IMR-90 (cell line): ENCODE results near the gene CUTA. TPM values are rescaled to one million over a fixed set of nuclear protein-coding genes. Genes with fewer than 3 reads are reported as not detected.

ENCODE experiments used
- ATAC-seq: fragments of 200-7000 bp; cut with Tn5 transposase; 2 replicates; pipeline ENCODE4 v1.9.1; 2020; ENCODE audit warnings: low read depth, mild to moderate bottlenecking, moderate library complexity
- BruUV-seq: library from RNA; stranded (reverse); fragments of 400-500 nt; replicated peaks from 2 replicates; lab custom pipeline; 2021; lab: Mats Ljungman, UMichigan
- CTCF ChIA-PET: fragments of 300-600 bp; formaldehyde crosslinking; extraction: SDS; loops from one replicate; lab custom pipeline; 2021; ENCODE audit warnings: antibody characterized with exemption; lab: Yijun Ruan, JAX
- POLR2A ChIA-PET: fragments of 300-600 bp; sonication (Branson Sonifier 250); formaldehyde crosslinking; loops from one replicate; lab custom pipeline; 2022; ENCODE audit warnings: antibody characterized with exemption; ENCODE audit not compliant: unreplicated experiment; lab: Charles Lee
- DNase-seq: peaks from one replicate; pipeline ENCODE4 v3.0.0; 2013
- H2AFZ ChIP-seq: replicated peaks from 2 replicates; pipeline ENCODE3; 2013; ENCODE audit warnings: low read length, mild to moderate bottlenecking; ENCODE audit not compliant: poor library complexity
- H2AK5ac ChIP-seq: 2 replicates; pipeline ENCODE4 v1.6.1; 2013; ENCODE audit warnings: low read depth, low read length, inconsistent platforms
- H2AK9ac ChIP-seq: replicated peaks from 2 replicates; pipeline ENCODE3; 2013; ENCODE audit warnings: mild to moderate bottlenecking, low read depth, low read length, moderate library complexity; ENCODE audit not compliant: poor library complexity
- H2BK120ac ChIP-seq: 2 replicates; pipeline ENCODE4 v1.6.1; 2013; ENCODE audit warnings: low read depth, low read length, inconsistent platforms
- H2BK15ac ChIP-seq: 3 replicates; pipeline ENCODE4 v1.6.1; 2013; ENCODE audit warnings: low read depth, low read length, inconsistent platforms
- H2BK20ac ChIP-seq: 2 replicates; pipeline ENCODE4 v1.6.1; 2013; ENCODE audit warnings: low read depth, mild to moderate bottlenecking, inconsistent platforms, low read length, moderate library complexity
- H2BK5ac ChIP-seq: 2 replicates; pipeline ENCODE4 v1.6.1; 2013; ENCODE audit warnings: mild to moderate bottlenecking, low read depth, low read length, inconsistent platforms; ENCODE audit not compliant: poor library complexity, severe bottlenecking
- H3K14ac ChIP-seq: replicated peaks from 2 replicates; pipeline ENCODE4 v1.6.1; 2013; ENCODE audit warnings: low read depth, low read length, inconsistent platforms
- H3K18ac ChIP-seq: 2 replicates; pipeline ENCODE4 v1.6.1; 2013; ENCODE audit warnings: low read depth, low read length, control low read depth
- H3K23ac ChIP-seq: 2 replicates; pipeline ENCODE4 v1.6.1; 2013; ENCODE audit warnings: low read depth, low read length, inconsistent platforms
- H3K27ac ChIP-seq: 2 replicates; pipeline ENCODE4 v1.5.1; 2013; ENCODE audit warnings: mild to moderate bottlenecking, control low read depth, low read length; ENCODE audit not compliant: insufficient read depth
- H3K27me3 ChIP-seq: 2 replicates; pipeline ENCODE4 v1.6.1; 2013; ENCODE audit warnings: low read length; ENCODE audit not compliant: control insufficient read depth, insufficient read depth
- H3K36me3 ChIP-seq: 2 replicates; pipeline ENCODE4 v1.6.1; 2013; ENCODE audit warnings: low read length, mixed read lengths; ENCODE audit not compliant: control insufficient read depth, insufficient read depth
- H3K4ac ChIP-seq: 2 replicates; pipeline ENCODE4 v1.6.1; 2013; ENCODE audit warnings: low read depth, low read length, inconsistent platforms
- H3K4me1 ChIP-seq: 2 replicates; pipeline ENCODE4 v1.6.1; 2013; ENCODE audit warnings: low read length, mixed read lengths; ENCODE audit not compliant: control insufficient read depth, insufficient read depth
- H3K4me2 ChIP-seq: 2 replicates; pipeline ENCODE4 v1.6.1; 2013; ENCODE audit warnings: low read depth, mild to moderate bottlenecking, control low read depth, low read length, moderate library complexity
- H3K4me3 ChIP-seq: 2 replicates; pipeline ENCODE4 v1.5.1; 2013; ENCODE audit warnings: low read depth, mild to moderate bottlenecking, control low read depth, low read length, moderate library complexity; ENCODE audit not compliant: insufficient read depth
- H3K56ac ChIP-seq: 2 replicates; pipeline ENCODE4 v1.6.1; 2013; ENCODE audit warnings: low read length, inconsistent platforms; ENCODE audit not compliant: insufficient read depth; ENCODE audit errors: extremely low read depth
- H3K79me1 ChIP-seq, 2 experiments: 2 replicates each; pipeline ENCODE4 v1.6.1; 2013; ENCODE audit warnings: low read length in 2 of 2, inconsistent platforms in 1 of 2, low read depth in 1 of 2
- H3K9ac ChIP-seq: 2 replicates; pipeline ENCODE4 v1.6.1; 2013; ENCODE audit warnings: low read depth, low read length, control low read depth
- H3K9me1 ChIP-seq: 2 replicates; pipeline ENCODE4 v1.6.1; 2013; ENCODE audit warnings: low read length, inconsistent platforms; ENCODE audit not compliant: insufficient read depth
- H3K9me3 ChIP-seq: 2 replicates; pipeline ENCODE4 v1.6.1; 2013; ENCODE audit warnings: low read length; ENCODE audit not compliant: control insufficient read depth, insufficient read depth
- H4K20me1 ChIP-seq: 2 replicates; pipeline ENCODE4 v1.6.1; 2013; ENCODE audit warnings: low read length, inconsistent platforms; ENCODE audit not compliant: insufficient read depth
- H4K5ac ChIP-seq: 2 replicates; pipeline ENCODE4 v1.6.1; 2013; ENCODE audit warnings: mild to moderate bottlenecking, low read depth, low read length, control low read depth
- H4K8ac ChIP-seq, 2 experiments: 2 replicates each; pipeline ENCODE4 v1.6.1; 2013; ENCODE audit warnings: low read depth in 2 of 2, low read length in 2 of 2, control low read depth in 1 of 2, inconsistent platforms in 1 of 2
- H4K91ac ChIP-seq: 2 replicates; pipeline ENCODE4 v1.6.1; 2013; ENCODE audit warnings: low read depth, low read length, inconsistent platforms; ENCODE audit not compliant: insufficient read depth
- CEBPB ChIP-seq: IDR thresholded peaks from 2 replicates; pipeline ENCODE4 v1.6.1; 2012; ENCODE audit warnings: low read depth, low read length, improper control_type of control experiment
- CTCF ChIP-seq: conservative IDR thresholded peaks from 2 replicates; pipeline ENCODE4 v1.5.1; 2012; ENCODE audit warnings: mild to moderate bottlenecking, low read depth, low read length, improper control_type of control experiment
- FOS ChIP-seq: fragments of 150-350 bp; IDR thresholded peaks from 2 replicates; pipeline ENCODE4 v1.6.1; 2016; ENCODE audit warnings: low read depth, low read length
- MAZ ChIP-seq: IDR thresholded peaks from 2 replicates; pipeline ENCODE4 v1.6.1; 2012; ENCODE audit warnings: low read depth, mild to moderate bottlenecking, low read length, improper control_type of control experiment, moderate library complexity, borderline replicate concordance
- MXI1 ChIP-seq: IDR thresholded peaks from 2 replicates; pipeline ENCODE4 v1.6.1; 2012; ENCODE audit warnings: low read depth, mild to moderate bottlenecking, low read length, moderate library complexity, borderline replicate concordance
- NFE2L2 ChIP-seq: fragments of 150-350 bp; IDR thresholded peaks from 2 replicates; pipeline ENCODE4 v1.6.1; 2016; ENCODE audit warnings: low read depth, mild to moderate bottlenecking, low read length
- RAD21 ChIP-seq: IDR thresholded peaks from 2 replicates; pipeline ENCODE4 v1.6.1; 2012; ENCODE audit warnings: low read length, improper control_type of control experiment
- SMC3 ChIP-seq: fragments of 150-350 bp; IDR thresholded peaks from 2 replicates; pipeline ENCODE4 v1.6.1; 2016; ENCODE audit warnings: low read depth, mild to moderate bottlenecking, antibody characterized with exemption, low read length, moderate library complexity
- WGBS, 2 experiments: methylation state at CpG; one replicate each; pipeline versions ENCODE4 v1.1.5 to v1.1.7; 2013; ENCODE audit warnings: missing lambda C conversion rate in 2 of 2; ENCODE audit not compliant: insufficient read length in 1 of 2; ENCODE audit errors: extremely low coverage in 2 of 2; 5-methylcytosine and 5-hydroxymethylcytosine counted together
- dilution Hi-C: fragments of 300-500 bp; cut with HindIII; formaldehyde crosslinking; loops from one replicate; pipeline ENCODE4 v1.14.3; 2018; ENCODE audit warnings: low sequenced_read_pairs; ENCODE audit not compliant: unreplicated experiment
- in situ Hi-C: fragments of 300-500 bp; cut with MboI; formaldehyde crosslinking; loops from 3 replicates; pipeline ENCODE4 v1.14.3; 2019; ENCODE audit warnings: low sequenced_read_pairs, inconsistent platforms, mixed read lengths
- intact Hi-C: fragments of 100-400 bp; cut with micrococcal nuclease; formaldehyde crosslinking; loops from 2 replicates; pipeline ENCODE4 v1.10.0; 2022
- polyA plus RNA-seq, 3 experiments: library from polyadenylated mRNA; depleted of rRNA; stranded (reverse); fragments of >200 nt; gene quantifications; 2 replicates each; pipeline ENCODE4 v1.2.3, GENCODE V29; 2012; ENCODE audit warnings: low replicate concordance in 1 of 3
- total RNA-seq: library from RNA; depleted of rRNA; stranded (reverse); fragments of >200 nt; gene quantifications from 2 replicates; pipeline ENCODE4 v1.2.3, GENCODE V29; 2012

Gene CUTA
- total and polyA plus RNA-seq, 2 of the 4 experiments (the other 2 are of a cell fraction), result 136 to 427 TPM

- TF ChIP-seq CEBPB (0 out of 2 replicates have a peak, but pooled peaks have one; percentile 3), SMC3 (no peak), MAZ (peak; percentile 43; the same call in 1 of the 2 replicates), MXI1 (peak; percentile 89), RAD21 (no peak), NFE2L2 (no peak), FOS (peak; percentile 87)
Observed at GRCh38 chr6:33417903-33418689, at the start of gene CUTA (continued).

- Histone ChIP-seq H3K36me3 (no peaks in the 10 kb centered on the region), H4K20me1 (no peaks in the 10 kb centered on the region), H3K4ac (no peak overlapping the region), H2BK120ac (no peak overlapping the region), H3K14ac (no peak overlapping the region), H3K27me3 (peaks cover 15% of the 10 kb centered on the region), H3K9me3 (no peaks in the 10 kb centered on the region), H2AK9ac (no peak overlapping the region), H3K4me2 (no peak overlapping the region), H3K79me1 (no peaks in the 10 kb centered on the region), H3K18ac (no peak overlapping the region), H3K23ac (no peak overlapping the region), H2BK5ac (no peak overlapping the region), H3K56ac (no peak overlapping the region), H2BK20ac (no peak overlapping the region), H4K91ac (no peak overlapping the region), H3K4me1 (no peaks in the 10 kb centered on the region), H3K27ac (no peak overlapping the region), H3K4me3 (no peak overlapping the region), H2AK5ac (no peak overlapping the region), H3K9me1 (no peaks in the 10 kb centered on the region), H2AFZ (no peak overlapping the region), H2BK15ac (no peak overlapping the region), H4K8ac (no peak overlapping the region), H3K9ac (no peak overlapping the region), H4K5ac (no peak overlapping the region)
- in situ Hi-C loops (no loop called here), intact Hi-C loops (no loop called here), dilution Hi-C loops (no loop called here)
- no peak for TF ChIP-seq CTCF
- no peak for TF ChIP-seq MXI1
- POLR2A ChIA-PET, result no interaction called here
- CTCF ChIA-PET, result no interaction called here
- BruUV-seq, result no TSS peak
- no peak for ATAC-seq
- no CpG with 5 or more reads among the region's 7 CpGs for WGBS, 2 experiments
- DNase-seq, result no peak
Observed at GRCh38 chr6:33467091-33467490, 49.2 kb upstream of the CUTA start.
